OCI-LY3 (cell line): ENCODE results near the gene UBA3.

Experiments used
- EZH2phosphoT487 ChIP-seq: fragments of 200-600 bp; shearing (Covaris generic); IDR thresholded peaks from 2 replicates; pipeline ENCODE4 v1.6.1; 2018; ENCODE audit warnings: antibody characterized with exemption, mixed run types, low read depth
- TF ChIP-seq, protein P1 (sequence below): fragments of 200-600, 300-600 bp; sonication (generic); IDR thresholded peaks from 2 replicates; pipeline ENCODE4 v1.5.1; 2014; ENCODE audit warnings: antibody characterized with exemption, low read length, low read depth

DNA sequence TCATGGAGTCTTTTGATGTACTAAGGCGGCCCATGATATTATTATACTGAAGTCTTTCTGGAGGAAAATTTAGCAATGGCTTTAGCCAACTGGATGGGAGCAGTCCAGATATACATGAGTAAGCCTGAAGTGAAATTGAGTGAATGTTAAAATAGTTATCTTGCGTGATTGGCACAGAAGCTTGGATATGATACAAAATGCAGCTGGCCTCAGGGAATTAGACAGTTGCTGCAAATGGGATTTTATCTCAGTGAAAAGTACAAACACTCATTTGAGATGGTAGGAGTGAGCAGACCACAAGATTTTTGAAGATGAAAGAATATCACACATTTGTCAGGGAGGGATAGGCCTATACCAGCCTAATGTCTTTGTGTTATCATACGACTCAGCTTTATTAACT lies 33.4 kb upstream of the UBA3 start:
- TF ChIP-seq, protein P1, sequence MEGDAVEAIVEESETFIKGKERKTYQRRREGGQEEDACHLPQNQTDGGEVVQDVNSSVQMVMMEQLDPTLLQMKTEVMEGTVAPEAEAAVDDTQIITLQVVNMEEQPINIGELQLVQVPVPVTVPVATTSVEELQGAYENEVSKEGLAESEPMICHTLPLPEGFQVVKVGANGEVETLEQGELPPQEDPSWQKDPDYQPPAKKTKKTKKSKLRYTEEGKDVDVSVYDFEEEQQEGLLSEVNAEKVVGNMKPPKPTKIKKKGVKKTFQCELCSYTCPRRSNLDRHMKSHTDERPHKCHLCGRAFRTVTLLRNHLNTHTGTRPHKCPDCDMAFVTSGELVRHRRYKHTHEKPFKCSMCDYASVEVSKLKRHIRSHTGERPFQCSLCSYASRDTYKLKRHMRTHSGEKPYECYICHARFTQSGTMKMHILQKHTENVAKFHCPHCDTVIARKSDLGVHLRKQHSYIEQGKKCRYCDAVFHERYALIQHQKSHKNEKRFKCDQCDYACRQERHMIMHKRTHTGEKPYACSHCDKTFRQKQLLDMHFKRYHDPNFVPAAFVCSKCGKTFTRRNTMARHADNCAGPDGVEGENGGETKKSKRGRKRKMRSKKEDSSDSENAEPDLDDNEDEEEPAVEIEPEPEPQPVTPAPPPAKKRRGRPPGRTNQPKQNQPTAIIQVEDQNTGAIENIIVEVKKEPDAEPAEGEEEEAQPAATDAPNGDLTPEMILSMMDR = no peak
- no peak for TF ChIP-seq EZH2phosphoT487
